GM19240 (cell line): ENCODE measurements around the gene KCNQ1.
A peak's percentile ranks its signal among the peaks of the same experiment; 100 is the strongest.

ENCODE experiments used
- DNase-seq: peaks from one replicate; pipeline ENCODE4 v3.0.0; 2011; ENCODE audit warnings: low spot score; ENCODE audit not compliant: insufficient read length

The KCNQ1 gene

GRCh38 chr11:2869134-2869526, 424.3 kb downstream of the KCNQ1 start:
- no peak for DNase-seq

DNA sequence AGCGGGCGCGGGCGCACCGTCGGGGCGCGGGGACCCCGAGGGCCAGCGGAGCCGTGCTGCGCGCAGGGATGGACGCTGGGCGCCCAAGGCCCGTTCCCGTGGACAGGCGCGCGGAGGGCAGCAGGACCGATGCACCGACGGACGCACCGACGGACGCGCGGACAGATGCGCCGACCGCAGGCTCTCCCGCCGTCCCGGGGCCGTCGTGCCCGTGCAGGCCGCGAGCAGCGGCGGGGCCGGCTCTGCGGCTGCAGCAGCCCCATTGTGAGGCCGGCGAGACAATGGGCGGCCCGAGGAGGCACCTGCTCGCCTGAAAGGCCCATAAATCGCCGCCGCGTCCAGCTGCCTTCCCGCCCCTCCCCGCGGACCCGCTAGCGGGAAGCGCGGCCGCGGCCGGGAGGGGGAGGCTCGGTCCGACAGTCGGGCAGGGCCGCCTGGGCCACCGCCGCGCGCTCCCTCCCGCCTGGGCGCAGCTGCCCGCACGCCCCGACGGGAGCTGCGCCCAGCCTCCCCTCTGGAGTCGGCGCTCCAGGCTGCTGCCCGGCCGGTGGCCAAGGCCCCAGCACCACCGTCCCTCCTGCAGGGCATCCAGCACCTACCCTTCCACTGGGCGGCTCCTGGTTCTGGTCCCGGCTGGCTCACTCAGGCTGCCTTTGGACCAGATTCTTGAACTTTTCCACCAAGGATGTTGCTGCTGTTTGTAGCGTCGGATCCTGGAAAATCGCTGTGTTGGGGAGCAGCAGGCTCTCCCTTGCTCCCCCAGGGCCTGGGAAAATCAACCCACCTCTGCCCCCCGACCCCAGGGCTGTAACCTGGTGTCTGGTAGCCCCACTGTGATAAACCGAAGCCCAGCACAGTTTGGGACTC, 425.0 kb downstream of the KCNQ1 start:
- DNase-seq = no peak

GRCh38 chr11:2870460-2870859, 425.7 kb downstream of the KCNQ1 start:
- DNase-seq = no peak

DNA sequence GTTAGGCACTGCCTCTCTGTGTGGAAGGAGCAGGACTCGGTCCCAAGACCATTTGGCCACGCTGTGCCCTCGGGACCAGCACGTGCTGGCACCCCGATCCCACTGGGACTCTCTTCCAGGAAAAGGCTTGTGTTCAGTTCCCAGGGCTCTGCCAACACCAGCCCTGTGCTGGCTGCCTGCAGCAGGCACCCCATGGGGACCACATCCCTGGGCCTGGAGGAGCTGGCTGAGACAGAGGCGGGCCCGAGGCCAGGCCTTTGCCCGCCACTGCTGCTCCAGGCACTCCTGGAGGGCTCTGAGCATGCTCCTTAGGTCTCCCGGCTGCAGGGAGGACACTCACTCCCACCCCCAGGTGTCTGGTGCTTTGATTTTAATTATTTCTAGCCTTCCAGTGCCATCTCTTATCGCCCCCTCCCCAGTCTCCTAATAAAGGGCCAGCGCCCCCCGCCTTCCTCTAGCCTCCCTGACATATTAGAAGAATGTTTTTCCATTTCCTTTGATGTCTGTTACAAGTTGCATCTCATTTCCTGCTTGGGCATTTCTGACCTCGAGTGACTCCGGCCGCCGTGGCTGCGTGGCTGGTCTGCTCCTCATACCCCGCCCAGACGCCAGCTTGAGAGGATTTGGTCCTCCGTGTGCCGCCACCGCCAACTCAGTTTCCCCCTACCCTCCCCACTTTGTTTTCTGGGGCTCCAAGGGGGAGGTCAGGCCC, 426.3 kb downstream of the KCNQ1 start:
- DNase-seq = no peak

GRCh38 chr11:2874963-2875362, 430.2 kb downstream of the KCNQ1 start:
- no peak for DNase-seq

DNA sequence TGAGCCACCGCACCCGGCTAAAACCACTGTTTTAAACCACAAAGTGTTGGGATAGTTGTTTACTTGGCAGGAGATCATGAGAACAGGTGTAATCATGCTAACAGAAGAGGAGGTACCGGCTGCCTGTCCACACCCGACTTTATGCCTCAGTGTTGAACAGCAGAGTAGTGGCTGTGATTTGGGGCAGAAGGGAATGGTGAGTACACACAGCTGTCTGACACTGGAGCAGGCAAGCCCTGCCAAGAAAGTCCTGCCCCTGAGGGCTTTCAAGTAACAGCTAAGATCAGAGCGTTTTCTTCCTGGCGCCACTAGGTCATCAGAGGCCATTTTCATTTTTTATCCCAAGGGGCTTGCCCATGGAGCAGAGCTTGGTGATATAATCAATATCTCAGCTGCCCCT, 432.7 kb downstream of the KCNQ1 start:
- DNase-seq = no peak

DNA sequence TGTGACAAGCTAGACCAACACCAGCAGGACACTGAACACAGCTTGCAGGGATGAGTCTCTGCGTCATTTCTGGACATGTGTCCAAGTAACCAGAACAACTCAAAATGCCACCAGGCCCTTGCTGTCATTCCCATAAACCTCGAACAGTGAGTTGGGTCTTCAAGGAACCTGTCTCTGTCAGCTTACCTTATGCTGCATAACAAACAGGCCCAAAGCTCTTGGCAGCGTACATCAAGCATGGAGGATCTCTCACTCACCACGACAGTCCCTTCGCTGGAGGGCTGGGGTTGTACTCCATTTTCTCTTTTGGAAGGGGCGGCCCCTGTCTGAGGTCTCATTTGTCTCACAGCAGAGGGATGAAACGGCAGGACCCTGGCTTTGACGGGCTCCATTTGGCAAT, 434.0 kb downstream of the KCNQ1 start:
- no peak for DNase-seq

DNA sequence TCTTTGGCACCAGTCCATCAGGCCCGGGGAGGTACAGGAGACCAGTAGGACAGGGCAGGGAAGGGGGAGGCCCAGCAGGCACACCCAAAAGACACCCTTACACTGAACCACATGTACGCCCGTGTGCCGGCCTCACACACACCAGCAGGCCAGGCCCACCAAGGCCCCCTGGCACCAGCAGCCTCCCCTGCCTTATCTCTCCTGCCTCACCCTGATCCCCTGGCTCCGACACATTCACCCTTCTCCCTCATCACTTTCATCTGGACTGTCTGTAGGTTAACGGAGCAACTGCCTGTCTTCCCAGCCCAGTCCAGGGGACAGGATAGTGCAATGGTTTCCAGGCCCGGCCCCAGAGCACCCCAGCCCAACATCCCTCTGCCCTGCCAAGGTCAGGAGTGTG, 435.8 kb downstream of the KCNQ1 start:
- DNase-seq = no peak

DNA sequence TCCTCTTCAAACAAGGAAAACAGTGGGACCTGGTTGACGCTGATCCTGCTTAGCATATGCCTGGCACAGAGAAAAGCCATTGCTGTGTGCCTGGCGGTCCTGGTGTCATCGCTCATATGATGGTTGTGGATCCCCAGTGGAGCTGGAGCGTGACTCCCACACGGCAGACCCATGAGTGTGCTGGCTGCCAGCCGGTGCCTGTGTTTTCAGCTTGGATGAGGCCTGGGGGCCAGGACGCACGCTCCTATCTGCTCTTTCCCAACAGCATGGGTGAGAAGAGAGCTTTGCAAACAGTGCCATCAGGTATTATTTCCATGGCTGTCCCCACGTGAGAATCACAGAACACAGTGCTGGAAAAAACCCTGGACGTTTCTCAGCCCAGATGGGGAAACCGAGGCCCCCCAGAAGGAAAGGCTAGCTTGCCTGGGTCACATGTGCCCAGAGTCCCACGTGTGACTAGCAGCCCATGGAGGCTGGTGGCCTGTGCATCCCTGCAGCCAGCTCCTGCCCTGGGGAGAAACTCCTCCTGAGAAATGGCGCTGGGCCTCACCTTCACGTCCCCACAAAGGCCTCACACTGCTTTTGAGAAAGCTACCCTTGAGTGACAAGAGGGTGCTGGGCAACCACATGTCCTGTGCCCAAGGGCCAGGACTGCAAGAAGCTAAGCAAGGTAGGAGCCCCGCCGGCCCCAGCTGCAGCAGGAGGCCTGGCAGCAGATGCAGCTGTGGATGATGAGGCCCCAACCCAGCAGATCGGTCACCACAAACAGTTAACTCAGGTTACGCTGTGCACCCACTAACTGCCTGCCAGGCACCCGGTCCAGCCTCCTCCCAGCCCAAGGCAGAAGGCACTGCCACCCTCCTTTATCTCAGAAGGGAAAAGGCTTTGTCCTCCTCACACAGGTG, 436.5 kb downstream of the KCNQ1 start:
- DNase-seq = no peak

GRCh38 chr11:2881981-2882375, 437.2 kb downstream of the KCNQ1 start:
- DNase-seq = no peak

GRCh38 chr11:2882396-2883110, 437.7 kb downstream of the KCNQ1 start:
- no peak for DNase-seq

- no peak for DNase-seq
Measured at GRCh38 chr11:2883640-2883978, 438.8 kb downstream of the KCNQ1 start.

GRCh38 chr11:2883979-2884815, 439.4 kb downstream of the KCNQ1 start:
- DNase-seq = no peak

- no peak for DNase-seq
Measured at GRCh38 chr11:2885017-2885677, 440.3 kb downstream of the KCNQ1 start.

DNA sequence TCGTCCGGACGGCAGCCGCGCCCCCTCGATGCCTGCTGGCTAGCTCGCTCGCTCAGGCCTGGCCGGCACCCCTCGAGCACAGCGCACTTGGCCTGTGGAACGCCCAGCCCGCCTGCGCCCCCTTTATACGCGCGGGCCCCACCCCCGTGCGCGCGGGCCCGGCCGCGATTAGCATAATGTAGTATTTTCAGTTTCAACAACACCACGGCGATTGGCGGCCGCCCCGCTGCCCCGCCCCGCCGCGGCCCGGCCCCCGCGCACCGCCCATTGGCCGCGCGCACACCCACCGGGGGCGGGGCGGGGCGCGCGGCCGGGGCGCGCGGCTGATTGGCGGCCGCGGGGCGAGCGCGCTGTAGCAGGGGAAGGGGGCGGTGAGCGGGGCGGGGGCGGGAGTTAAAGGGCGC, 440.9 kb downstream of the KCNQ1 start, which contains the start of gene CDKN1C:
Gene CDKN1C, minus strand, starts transcription at position 98 of the 404 bp plus-strand sequence. CDS start 319 bp downstream, outside the sequence.
- DNase-seq = peak; percentile 93

- DNase-seq = no peak
Measured at GRCh38 chr11:2886191-2886894, 441.5 kb downstream of the KCNQ1 start.

DNA sequence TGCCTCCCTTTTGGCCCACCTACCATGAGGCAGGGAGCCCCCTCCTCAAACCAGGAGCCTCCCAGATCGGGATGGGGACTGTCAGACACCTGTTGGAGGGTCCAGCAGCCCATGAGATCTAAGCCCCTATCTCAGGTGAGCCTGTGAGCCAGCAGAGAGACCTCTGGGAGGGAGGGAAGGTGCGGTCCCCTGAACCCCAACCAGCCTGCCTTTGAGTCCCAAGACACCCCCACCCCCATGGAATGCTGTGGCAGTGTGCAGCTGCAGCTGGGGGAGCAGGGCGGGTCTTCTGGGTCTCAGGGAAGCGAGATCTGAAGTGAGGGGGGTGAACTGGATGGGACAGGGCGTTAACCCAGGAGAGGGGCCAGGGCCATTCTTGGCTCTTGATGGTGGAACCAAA, 442.1 kb downstream of the KCNQ1 start:
- no peak for DNase-seq

DNA sequence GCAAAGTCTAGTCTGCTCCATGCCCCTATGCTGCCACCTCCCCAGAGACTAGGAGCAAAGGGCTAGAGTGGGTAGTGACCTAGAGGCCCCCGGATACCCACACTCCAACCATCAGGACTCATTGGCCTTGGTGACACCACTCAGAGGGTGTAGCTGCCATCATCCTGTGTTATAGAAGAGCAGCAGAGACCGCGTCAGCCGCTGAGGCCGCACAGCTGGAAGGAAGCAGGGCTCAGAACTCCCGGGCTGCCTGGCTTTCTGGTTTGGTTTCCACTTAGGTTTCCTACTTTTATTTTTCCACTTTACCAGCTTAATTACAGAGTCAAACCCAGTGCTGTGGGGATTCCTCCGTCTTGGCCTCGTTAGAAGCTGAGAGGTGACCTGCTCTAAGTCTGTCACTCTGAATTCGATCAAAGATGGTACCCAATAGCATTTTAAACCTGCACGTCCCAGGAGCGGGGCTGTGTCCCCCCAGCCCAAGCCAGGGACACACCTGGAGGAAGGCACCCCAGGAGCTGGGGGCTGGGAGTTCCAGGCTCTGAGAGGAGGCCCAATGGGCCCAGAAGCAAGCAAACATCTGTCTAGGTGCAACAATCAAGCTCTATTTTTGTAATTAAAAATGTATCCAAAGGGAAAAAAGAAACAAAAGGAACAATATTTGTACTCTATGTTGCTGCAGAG, 442.8 kb downstream of the KCNQ1 start:
- DNase-seq = no peak
